H1 (cell line): ENCODE results near the gene LCAT. TPM values are rescaled to one million over a fixed set of nuclear protein-coding genes. Genes with fewer than 3 reads are reported as not detected.

Source experiments
- CTCF ChIA-PET: fragments of 300-600 bp; sonication (Branson Sonifier 250); formaldehyde crosslinking; loops from one replicate; lab custom pipeline; 2021; ENCODE audit not compliant: partially characterized antibody; lab: Charles Lee
- POLR2A ChIA-PET: fragments of 300-600 bp; sonication (Branson Sonifier 250); formaldehyde crosslinking; loops from one replicate; lab custom pipeline; 2021; ENCODE audit warnings: inconsistent platforms; ENCODE audit not compliant: partially characterized antibody; lab: Charles Lee
- DNase-seq, 2 experiments: peaks; one replicate each; pipeline versions ENCODE4 v3.0.0 to v3.0.0-alpha.2; 2010 to 2022; ENCODE audit warnings: low spot score in 2 of 2, low read depth in 1 of 2, mixed read lengths in 1 of 2
- FAIRE-seq: peaks from 2 replicates; lab custom pipeline; 2011; peaks lifted over from hg19 to GRCh38; lab: Jason Lieb, UNC
- H2AFZ ChIP-seq: 2 replicates; pipeline ENCODE4 v1.8.1; 2012; ENCODE audit warnings: low read length, inconsistent platforms
- H2AK5ac ChIP-seq: 2 replicates; pipeline ENCODE4 v1.6.1; 2013; ENCODE audit warnings: low read depth, low read length
- H2BK120ac ChIP-seq: replicated peaks from 2 replicates; pipeline ENCODE3; 2013; ENCODE audit warnings: low read depth, low read length, inconsistent platforms
- H2BK12ac ChIP-seq: 2 replicates; pipeline ENCODE4 v1.6.1; 2013; ENCODE audit warnings: low read depth, low read length
- H2BK15ac ChIP-seq: 2 replicates; pipeline ENCODE4 v1.6.1; 2013; ENCODE audit warnings: low read length
- H2BK20ac ChIP-seq: 2 replicates; pipeline ENCODE4 v1.6.1; 2013; ENCODE audit warnings: low read length
- H2BK5ac ChIP-seq: 2 replicates; pipeline ENCODE4 v1.6.1; 2013; ENCODE audit warnings: low read depth, low read length
- H3K14ac ChIP-seq: 2 replicates; pipeline ENCODE4 v1.6.1; 2013; ENCODE audit warnings: inconsistent platforms; ENCODE audit not compliant: insufficient read length
- H3K18ac ChIP-seq: 2 replicates; pipeline ENCODE4 v1.6.1; 2013; ENCODE audit warnings: low read length; ENCODE audit errors: extremely low read depth
- H3K23ac ChIP-seq: 2 replicates; pipeline ENCODE4 v1.6.1; 2013; ENCODE audit warnings: inconsistent platforms; ENCODE audit not compliant: insufficient read length
- H3K23me2 ChIP-seq: 2 replicates; pipeline ENCODE4 v1.6.1; 2013; ENCODE audit warnings: low read depth, low read length
- H3K27ac ChIP-seq: 2 replicates; pipeline ENCODE4 v1.6.1; 2011; ENCODE audit warnings: low read depth, low read length, inconsistent platforms
- H3K27me3 ChIP-seq, 4 experiments: replicated peaks in 1 of 4; 1 replicate in 1 of 4; 2 replicates in 3 of 4; pipeline versions ENCODE4 v1.6.1 to v1.8.1; 2011 to 2013; ENCODE audit warnings: low read length in 3 of 4, mild to moderate bottlenecking in 3 of 4, inconsistent platforms in 2 of 4, mixed read lengths in 2 of 4, moderate library complexity in 1 of 4; ENCODE audit not compliant: control insufficient read depth in 3 of 4, insufficient read depth in 3 of 4; ENCODE audit errors: extremely low read depth in 1 of 4
- H3K36me3 ChIP-seq, 4 experiments: 2 replicates each; pipeline versions ENCODE4 v1.6.1 to v1.8.1; 2011 to 2013; ENCODE audit warnings: mild to moderate bottlenecking in 4 of 4, low read length in 3 of 4, moderate library complexity in 2 of 4, control low read depth in 1 of 4, inconsistent platforms in 1 of 4; ENCODE audit not compliant: insufficient read depth in 4 of 4, control insufficient read depth in 2 of 4
- H3K4ac ChIP-seq: replicated peaks from 2 replicates; pipeline ENCODE3; 2013; ENCODE audit warnings: low read length, low read depth, mixed read lengths, inconsistent platforms; ENCODE audit not compliant: insufficient read length
- H3K4me1 ChIP-seq, 4 experiments: replicated peaks in 1 of 4; 1 replicate in 1 of 4; 2 replicates in 3 of 4; pipeline versions ENCODE4 v1.6.1 to v1.8.1; 2011 to 2013; ENCODE audit warnings: low read length in 3 of 4, inconsistent platforms in 2 of 4, mixed read lengths in 1 of 4; ENCODE audit not compliant: insufficient read depth in 4 of 4, control insufficient read depth in 3 of 4
- H3K4me2 ChIP-seq, 2 experiments: 2 replicates each; pipeline versions ENCODE4 v1.6.1 to v1.8.1; 2011 to 2013; ENCODE audit warnings: low read depth in 2 of 2, low read length in 2 of 2, control low read depth in 1 of 2, inconsistent platforms in 1 of 2, mild to moderate bottlenecking in 1 of 2; ENCODE audit not compliant: insufficient read depth in 1 of 2
- H3K4me3 ChIP-seq, 4 experiments: fragments of 200-600, 300-600 bp in 1 of 4; sonication (generic), shearing (Covaris generic), sonication (Bioruptor Twin) in 1 of 4; 2 replicates each; pipeline versions ENCODE4 v1.5.1 to v1.8.1; 2011 to 2016; ENCODE audit warnings: low read length in 4 of 4, low read depth in 3 of 4, control low read depth in 2 of 4, inconsistent platforms in 2 of 4, mild to moderate bottlenecking in 2 of 4, mixed read lengths in 1 of 4, moderate library complexity in 1 of 4; ENCODE audit not compliant: insufficient read depth in 2 of 4; ENCODE audit errors: extremely low read depth in 1 of 4
- H3K56ac ChIP-seq: replicated peaks from 2 replicates; pipeline ENCODE3; 2013; ENCODE audit warnings: low read depth, mild to moderate bottlenecking, mixed read lengths, low read length, inconsistent platforms; ENCODE audit not compliant: insufficient read length
- H3K79me1 ChIP-seq: 2 replicates; pipeline ENCODE4 v1.6.1; 2013; ENCODE audit warnings: low read depth, low read length, control low read depth
- H3K79me2 ChIP-seq, 2 experiments: 2 replicates each; pipeline versions ENCODE4 v1.6.1 to v1.8.1; 2012 to 2013; ENCODE audit warnings: low read length in 2 of 2, mild to moderate bottlenecking in 2 of 2, inconsistent platforms in 1 of 2; ENCODE audit not compliant: insufficient read depth in 2 of 2, control insufficient read depth in 1 of 2
- H3K9ac ChIP-seq, 4 experiments: replicated peaks in 1 of 4; 1 replicate in 1 of 4; 2 replicates in 3 of 4; pipeline versions ENCODE4 v1.6.1 to v1.8.1; 2011 to 2013; ENCODE audit warnings: low read depth in 3 of 4, low read length in 3 of 4, control low read depth in 2 of 4, mild to moderate bottlenecking in 2 of 4, moderate library complexity in 2 of 4, inconsistent platforms in 1 of 4; ENCODE audit errors: extremely low read depth in 1 of 4
- H3K9me3 ChIP-seq, 2 experiments: 2 replicates each; pipeline versions ENCODE4 v1.6.1 to v1.8.1; 2012 to 2013; ENCODE audit warnings: mild to moderate bottlenecking in 2 of 2, moderate library complexity in 2 of 2, control low read depth in 1 of 2, inconsistent platforms in 1 of 2, low read depth in 1 of 2, low read length in 1 of 2, mixed read lengths in 1 of 2; ENCODE audit not compliant: insufficient read depth in 2 of 2
- H4K20me1 ChIP-seq, 2 experiments: replicated peaks in 1 of 2; 2 replicates each; pipeline versions ENCODE3 to v1.8.1; 2011 to 2013; ENCODE audit warnings: inconsistent platforms in 2 of 2, low read length in 2 of 2, mild to moderate bottlenecking in 1 of 2; ENCODE audit not compliant: insufficient read depth in 2 of 2, control insufficient read depth in 1 of 2
- H4K5ac ChIP-seq: 2 replicates; pipeline ENCODE4 v1.6.1; 2013; ENCODE audit warnings: low read length, low read depth, mixed read lengths, inconsistent platforms; ENCODE audit not compliant: insufficient read length
- H4K8ac ChIP-seq: 2 replicates; pipeline ENCODE4 v1.8.0; 2013; ENCODE audit warnings: mild to moderate bottlenecking, moderate library complexity, low read length, inconsistent platforms; ENCODE audit not compliant: insufficient read depth; ENCODE audit errors: extremely low read depth
- H4K91ac ChIP-seq: replicated peaks from 2 replicates; pipeline ENCODE3; 2013; ENCODE audit warnings: low read length, mixed read lengths, inconsistent platforms; ENCODE audit not compliant: insufficient read length
- ASH2L ChIP-seq: fragments of 200-600, 300-600 bp; sonication (generic); IDR thresholded peaks from one replicate; pipeline ENCODE4 v1.7.1; 2017; ENCODE audit warnings: low read length
- CHD1 ChIP-seq: IDR thresholded peaks from 2 replicates; pipeline ENCODE4 v1.6.1; 2012; ENCODE audit warnings: low read depth, low read length, improper control_type of control experiment
- GTF2F1 ChIP-seq: IDR thresholded peaks from 2 replicates; pipeline ENCODE4 v1.6.1; 2012; ENCODE audit warnings: low read depth, low read length, improper control_type of control experiment, borderline replicate concordance
- JUN ChIP-seq: IDR thresholded peaks from 2 replicates; pipeline ENCODE4 v1.6.1; 2011; ENCODE audit warnings: low read depth, mild to moderate bottlenecking, improper control_type of control experiment, low read length
- SIN3A ChIP-seq, 2 experiments: IDR thresholded peaks in 1 of 2; conservative IDR thresholded peaks in 1 of 2; 2 replicates each; pipeline ENCODE4 v1.6.1; 2011 to 2012; ENCODE audit warnings: low read length in 2 of 2, improper control_type of control experiment in 1 of 2, low read depth in 1 of 2, mild to moderate bottlenecking in 1 of 2
- TBP ChIP-seq: IDR thresholded peaks from 2 replicates; pipeline ENCODE4 v1.6.1; 2011; ENCODE audit warnings: low read depth, low read length, improper control_type of control experiment
- YY1 ChIP-seq: IDR thresholded peaks from 2 replicates; pipeline ENCODE4 v1.6.1; 2011; ENCODE audit warnings: low read depth, mild to moderate bottlenecking, low read length
- WGBS, 2 experiments: shearing (Covaris generic) in 1 of 2; methylation state at CpG; one replicate each; pipeline versions ENCODE4 v1.1.6 to v1.1.7; 2013 to 2015; ENCODE audit warnings: low lambda C conversion rate in 2 of 2, mixed read lengths in 2 of 2, inconsistent platforms in 1 of 2, low coverage in 1 of 2, missing lambda C conversion rate in 1 of 2; ENCODE audit not compliant: insufficient replicate concordance in 2 of 2, insufficient coverage in 1 of 2, insufficient read length in 1 of 2; ENCODE audit errors: extremely low coverage in 1 of 2, missing lambda C conversion rate in 1 of 2; 5-methylcytosine and 5-hydroxymethylcytosine counted together
- polyA plus RNA-seq, 7 experiments: library from polyadenylated mRNA; depleted of rRNA in 3 of 7; stranded (reverse) in 5 of 7; unstranded in 2 of 7; fragments of >200 nt in 5 of 7; fragments of 200-250 nt in 2 of 7; gene quantifications; 1 replicate in 5 of 7; 2 replicates in 1 of 7; 4 replicates in 1 of 7; pipeline versions ENCODE4 v1.2.1 to v1.2.3, GENCODE V29; 2011 to 2013; ENCODE audit warnings: missing spikeins in 2 of 7, mixed read lengths in 2 of 7
- total RNA-seq: library from RNA; stranded (reverse); fragmentation: NEBNext Ultra II Directional; extraction: Animal tissue kit (Norgen Biotek cat#: 25700); gene quantifications from 2 replicates; pipeline ENCODE4 v1.2.1, GENCODE V29; 2021
- TF ChIP-seq, protein P1 (sequence below): IDR thresholded peaks from 2 replicates; pipeline ENCODE4 v1.6.1; 2012; ENCODE audit warnings: inconsistent platforms

LCAT gene
- total and polyA plus RNA-seq, 2 of the 8 experiments (the other 6 are each of a cell fraction or from before 2014, with no cell fraction given) = 9.4 to 19.6 TPM

DNA sequence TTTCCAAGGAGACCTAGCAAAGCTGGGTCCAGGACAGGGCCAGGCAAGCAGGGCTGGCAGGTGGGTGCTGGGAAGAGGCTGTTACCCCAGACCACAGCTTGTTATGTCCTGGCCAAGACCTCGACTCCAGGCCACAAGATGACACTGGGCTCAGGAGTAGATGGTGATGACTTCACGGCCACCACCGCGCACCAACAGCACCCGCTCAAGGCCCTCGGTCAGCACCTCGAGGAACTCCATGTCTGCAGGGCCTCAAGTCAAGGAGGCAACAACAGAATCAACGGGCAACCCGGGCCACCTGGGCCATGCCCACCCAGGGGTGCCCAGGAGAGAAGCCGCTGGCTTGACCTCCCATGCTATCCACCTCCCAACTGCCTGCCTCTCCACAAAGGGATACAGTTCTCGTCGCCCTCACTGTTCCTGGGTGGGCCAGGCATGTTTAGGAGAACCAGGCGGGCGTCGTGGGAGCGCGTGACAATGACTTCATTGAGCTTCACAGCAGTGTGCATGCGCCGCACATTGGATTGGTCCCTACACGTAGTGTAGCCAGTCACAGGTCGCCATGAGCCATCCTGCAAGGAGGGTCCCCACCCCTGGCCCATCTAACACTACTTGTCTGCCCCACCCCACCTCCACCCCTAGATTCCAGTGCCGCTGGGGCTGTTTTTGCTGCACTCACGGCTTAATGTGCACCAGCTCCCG is 921 bp upstream of the LCAT start:
- Histone ChIP-seq H3K36me3 (peaks cover 5 to 38% (median 15%) of the 10 kb centered on the region in 4 experiments; a peak in 6 of 8 replicates), H2BK12ac (no peak overlapping the region), H2AK5ac (no peak overlapping the region), H2BK120ac (no peak overlapping the region), H3K4me1 (no peaks in the 10 kb centered on the region; a peak in 1 of 7 replicates), H3K9ac (no peak overlapping the region), H2BK20ac (no peak overlapping the region), H4K5ac (no peak overlapping the region), H4K91ac (no peak overlapping the region), H2AFZ (no peak overlapping the region), H4K20me1 (peaks cover 15 to 45% of the 10 kb centered on the region in 2 experiments), H3K14ac (no peak overlapping the region), H2BK5ac (no peak overlapping the region), H4K8ac (peak overlapping the region; percentile 80; the same call in 1 of the 2 replicates), H3K23ac (no peak overlapping the region), H3K18ac (no peak overlapping the region)
- 96% methylated on average over 24 of the region's 24 CpGs; no CpG with 5 or more reads in 1 of the 2 experiments for WGBS, 2 experiments
- FAIRE-seq = no peak
- CTCF ChIA-PET = interaction anchor here (0.6 to 27.1 kb wide), 10 partner anchors 8 to 504 kb away, joined by 3 to 623 read pairs (median 4); partner anchors contain the start of genes CTRL, EDC4, NRN1L and PSKH1
- TF ChIP-seq, protein P1, sequence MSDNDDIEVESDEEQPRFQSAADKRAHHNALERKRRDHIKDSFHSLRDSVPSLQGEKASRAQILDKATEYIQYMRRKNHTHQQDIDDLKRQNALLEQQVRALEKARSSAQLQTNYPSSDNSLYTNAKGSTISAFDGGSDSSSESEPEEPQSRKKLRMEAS = no peak
- TF ChIP-seq YY1 (no peak), JUN (no peak), ASH2L (no peak), SIN3A (conservative IDR thresholded peaks at IDR 0.05 in 1 of 2, IDR thresholded peaks at IDR 0.05 in 1 of 2; ENCODE audit: low read depth in 1 of 2, low read length in 2 of 2) (no peak), TBP (no peak), CHD1 (no peak), GTF2F1 (no peak)
- TF ChIP-seq, all 59 proteins: peak for 0
- DNase-seq = no peak
- POLR2A ChIA-PET = interaction anchor here (0.9 to 6.8 kb wide), 11 partner anchors 9 to 291 kb away, joined by 3 to 31 read pairs (median 3); partner anchors contain the start of genes CTRL, DDX28, DPEP2NB and DUS2
- Histone ChIP-seq H3K4ac (no peak overlapping the region), H3K4me2 (no peak overlapping the region), H3K27me3 (no peaks in the 10 kb centered on the region), H3K56ac (no peak overlapping the region), H3K79me2 (no peaks in the 10 kb centered on the region), H3K79me1 (peaks cover 2% of the 10 kb centered on the region; the same call in 1 of the 2 replicates), H2BK15ac (no peak overlapping the region), H3K9me3 (no peaks in the 10 kb centered on the region), H3K23me2 (no peaks in the 10 kb centered on the region), H3K4me3 (no peak overlapping the region), H3K27ac (no peak overlapping the region)
